Measurements from ENCODE around the gene ANKRD33. TPM values are rescaled to one million over a fixed set of nuclear protein-coding genes. Genes with fewer than 3 reads are reported as not detected.
"Not testable (repeated sequence)": the region's sequence is repeated elsewhere in the genome, so short reads cannot be mapped to it uniquely, and the experiment has no call there.

The ANKRD33 gene
- total RNA-seq, 5 donors from 2014 or later (not counting 1 experiment from before 2014, with no cell fraction given) = not detected

GRCh38 chr12:51883998-51884675 lies 3.8 kb upstream of the ANKRD33 start:
- DNase-seq (no peak), ATAC-seq (replicated peaks in 1 of 4) (no peak)
- no peaks in the 10 kb centered on the region for H3K36me3 Mint-ChIP-seq
- ChIA-PET CTCF (no interaction called here), POLR2A (no interaction called here)
- H3K27ac ChIP-seq (ENCODE audit: low read length) = no peak overlapping the region
- no peak overlapping the region for H3K4me3 ChIP-seq (ENCODE audit: control insufficient read depth in 1 of 2, extremely low read depth in 1 of 2, low read length in 1 of 2)
- peaks cover 0 to 11% of the 10 kb centered on the region in 2 experiments for H3K27me3 ChIP-seq (replicated peaks in 1 of 2; ENCODE audit: control insufficient read depth in 2 of 2, extremely low read depth in 1 of 2, insufficient read depth in 2 of 2, low read length in 1 of 2)
- peak overlapping the region in 1 of 2 donors; percentile 32 for H3K27ac Mint-ChIP-seq
- H3K9me3 ChIP-seq = no peaks in the 10 kb centered on the region
- WGBS (ENCODE audit: insufficient coverage) = 83% methylated on average over 1 of the region's 4 CpGs
- H3K36me3 ChIP-seq (ENCODE audit: control insufficient read depth in 2 of 2, extremely low read depth in 1 of 2, insufficient read depth in 1 of 2, low read length in 1 of 2) = no peaks in the 10 kb centered on the region
- H3K4me1 Mint-ChIP-seq = peaks cover 8 to 19% (median 17%) of the 10 kb centered on the region in 3 donors
- peaks cover 0 to 2% (median 0%) of the 10 kb centered on the region in 3 donors for H3K9me3 Mint-ChIP-seq
- peaks cover 6 to 12% of the 10 kb centered on the region in 2 experiments for H3K4me1 ChIP-seq (ENCODE audit: control insufficient read depth in 1 of 2, extremely low read depth in 1 of 2, insufficient read depth in 2 of 2, low read length in 2 of 2)
- H3K27me3 Mint-ChIP-seq = peaks cover 0 to 2% of the 10 kb centered on the region in 2 donors
- no peak overlapping the region for H3K4me3 Mint-ChIP-seq

GRCh38 chr12:51884676-51885229 lies 3.1 kb upstream of the ANKRD33 start:
- no peaks in the 10 kb centered on the region for H3K27me3 Mint-ChIP-seq
- H3K4me1 Mint-ChIP-seq = peaks cover 8 to 19% (median 17%) of the 10 kb centered on the region in 3 donors
- H3K27ac Mint-ChIP-seq = no peak overlapping the region
- peaks cover 0 to 17% of the 10 kb centered on the region in 2 experiments for H3K27me3 ChIP-seq (replicated peaks in 1 of 2; ENCODE audit: control insufficient read depth in 2 of 2, extremely low read depth in 1 of 2, insufficient read depth in 2 of 2, low read length in 1 of 2)
- H3K36me3 Mint-ChIP-seq = no peaks in the 10 kb centered on the region
- H3K4me3 Mint-ChIP-seq = no peak overlapping the region
- no peaks in the 10 kb centered on the region for H3K9me3 ChIP-seq
- no peaks in the 10 kb centered on the region for H3K36me3 ChIP-seq (ENCODE audit: control insufficient read depth in 2 of 2, extremely low read depth in 1 of 2, insufficient read depth in 1 of 2, low read length in 1 of 2)
- 90% methylated on average over 6 of the region's 11 CpGs for WGBS (ENCODE audit: insufficient coverage)
- peaks cover 6 to 12% of the 10 kb centered on the region in 2 experiments for H3K4me1 ChIP-seq (ENCODE audit: control insufficient read depth in 1 of 2, extremely low read depth in 1 of 2, insufficient read depth in 2 of 2, low read length in 2 of 2)
- no peak overlapping the region for H3K4me3 ChIP-seq (ENCODE audit: control insufficient read depth in 1 of 2, extremely low read depth in 1 of 2, low read length in 1 of 2)
- ATAC-seq (replicated peaks in 1 of 4) = no peak
- DNase-seq = no peak
- H3K9me3 Mint-ChIP-seq = peaks cover 0 to 2% (median 0%) of the 10 kb centered on the region in 3 donors
- ChIA-PET CTCF (no interaction called here), POLR2A (no interaction called here)
- no peak overlapping the region for H3K27ac ChIP-seq (ENCODE audit: low read length)

GRCh38 chr12:51885294-51886020 lies 2.4 kb upstream of the ANKRD33 start:
- not testable (repeated sequence) for ATAC-seq (replicated peaks in 1 of 4); H3K36me3 ChIP-seq (ENCODE audit: control insufficient read depth in 2 of 2, extremely low read depth in 1 of 2, insufficient read depth in 1 of 2, low read length in 1 of 2); DNase-seq; H3K9me3 Mint-ChIP-seq; H3K27me3 Mint-ChIP-seq; H3K36me3 Mint-ChIP-seq; H3K9me3 ChIP-seq
- peak overlapping the region in 1 of 3 donors; percentile 63 for H3K4me3 Mint-ChIP-seq
- ChIA-PET CTCF (interaction anchor here (1.0 to 1.5 kb wide), 2 partner anchors 11 to 15 kb away, joined by 4 to 7 read pairs; no protein-coding TSS in a partner anchor), POLR2A (interaction anchor here in 1 of 2 donors (0.6 to 0.7 kb wide), 2 partner anchors 105 to 1172 kb away, joined by 3 to 6 read pairs; no protein-coding TSS in a partner anchor)
- Histone ChIP-seq H3K4me1 (ENCODE audit: control insufficient read depth in 1 of 2, extremely low read depth in 1 of 2, insufficient read depth in 2 of 2, low read length in 2 of 2) (peaks cover 6 to 12% of the 10 kb centered on the region in 2 experiments), H3K27me3 (replicated peaks in 1 of 2; ENCODE audit: control insufficient read depth in 2 of 2, extremely low read depth in 1 of 2, insufficient read depth in 2 of 2, low read length in 1 of 2) (peaks cover 0 to 21% of the 10 kb centered on the region in 2 experiments), H3K27ac (ENCODE audit: low read length) (peak overlapping the region; percentile 55), H3K4me3 (ENCODE audit: control insufficient read depth in 1 of 2, extremely low read depth in 1 of 2, low read length in 1 of 2) (peak overlapping the region in 1 of 2 donors; percentile 15)
- peaks cover 8 to 19% (median 17%) of the 10 kb centered on the region in 3 donors for H3K4me1 Mint-ChIP-seq
- WGBS (ENCODE audit: insufficient coverage) = 91% methylated on average over 9 of the region's 10 CpGs
- H3K27ac Mint-ChIP-seq = peak overlapping the region; percentile 92 to 95

- Mint-ChIP-seq H3K27ac (peak overlapping the region; percentile 92 to 95), H3K9me3 (peaks cover 0 to 2% (median 0%) of the 10 kb centered on the region in 3 donors), H3K4me3 (peak overlapping the region; percentile 15 to 63 (median 18)), H3K36me3 (no peaks in the 10 kb centered on the region), H3K27me3 (no peaks in the 10 kb centered on the region), H3K4me1 (peaks cover 8 to 19% (median 17%) of the 10 kb centered on the region in 3 donors)
- H3K27ac ChIP-seq (ENCODE audit: low read length) = peak overlapping the region; percentile 55
- POLR2A ChIA-PET = interaction anchor here (0.5 to 0.6 kb wide), 3 partner anchors 8 to 1171 kb away, joined by 3 to 7 read pairs (median 3); no protein-coding TSS in a partner anchor
- H3K4me1 ChIP-seq (ENCODE audit: control insufficient read depth in 1 of 2, extremely low read depth in 1 of 2, insufficient read depth in 2 of 2, low read length in 2 of 2) = peaks cover 6 to 12% of the 10 kb centered on the region in 2 experiments
- no peaks in the 10 kb centered on the region for H3K36me3 ChIP-seq (ENCODE audit: control insufficient read depth in 2 of 2, extremely low read depth in 1 of 2, insufficient read depth in 1 of 2, low read length in 1 of 2)
- H3K9me3 ChIP-seq = no peaks in the 10 kb centered on the region
- peaks cover 0 to 21% of the 10 kb centered on the region in 2 experiments for H3K27me3 ChIP-seq (replicated peaks in 1 of 2; ENCODE audit: control insufficient read depth in 2 of 2, extremely low read depth in 1 of 2, insufficient read depth in 2 of 2, low read length in 1 of 2)
- peak; percentile 89 to 99 (median 98) for ATAC-seq (replicated peaks in 1 of 4)
- CTCF ChIA-PET = interaction anchor here (0.6 to 1.5 kb wide), 4 partner anchors 12 to 120 kb away, joined by 3 to 7 read pairs (median 4); partner anchors contain the start of gene TAMALIN (in 1 of the 2)
- WGBS (ENCODE audit: insufficient coverage) = 20% methylated on average over 1 of the region's 10 CpGs
- peak; percentile 16 to 68 (median 32) for DNase-seq
- peak overlapping the region in 1 of 2 donors; percentile 15 for H3K4me3 ChIP-seq (ENCODE audit: control insufficient read depth in 1 of 2, extremely low read depth in 1 of 2, low read length in 1 of 2)
These were observed 1.7 kb upstream of the ANKRD33 start for GRCh38 chr12:51886021-51886710.

- ATAC-seq (replicated peaks in 1 of 4) (no peak), DNase-seq (peak in 1 of 35 experiments; percentile 20)
- Mint-ChIP-seq H3K4me1 (peaks cover 8 to 19% (median 17%) of the 10 kb centered on the region in 3 donors), H3K9me3 (no peaks in the 10 kb centered on the region), H3K27me3 (peaks cover 1 to 6% of the 10 kb centered on the region in 2 donors), H3K36me3 (no peaks in the 10 kb centered on the region), H3K4me3 (no peak overlapping the region), H3K27ac (peak overlapping the region; percentile 12 to 23)
- Histone ChIP-seq H3K4me3 (ENCODE audit: control insufficient read depth in 1 of 2, extremely low read depth in 1 of 2, low read length in 1 of 2) (no peak overlapping the region), H3K4me1 (ENCODE audit: control insufficient read depth in 1 of 2, extremely low read depth in 1 of 2, insufficient read depth in 2 of 2, low read length in 2 of 2) (peaks cover 6 to 12% of the 10 kb centered on the region in 2 experiments), H3K9me3 (no peaks in the 10 kb centered on the region), H3K27ac (ENCODE audit: low read length) (no peak overlapping the region), H3K36me3 (ENCODE audit: control insufficient read depth in 2 of 2, extremely low read depth in 1 of 2, insufficient read depth in 1 of 2, low read length in 1 of 2) (no peaks in the 10 kb centered on the region), H3K27me3 (replicated peaks in 1 of 2; ENCODE audit: control insufficient read depth in 2 of 2, extremely low read depth in 1 of 2, insufficient read depth in 2 of 2, low read length in 1 of 2) (peaks cover 0 to 23% of the 10 kb centered on the region in 2 experiments)
- ChIA-PET CTCF (no interaction called here), POLR2A (no interaction called here)
- whole genome bisulfite sequencing (ENCODE audit: insufficient coverage) = 79% methylated on average over 10 of the region's 15 CpGs
These were observed 663 bp downstream of the ANKRD33 start for GRCh38 chr12:51888316-51889215.
